Amniotic epithelial cell (primary cell): ENCODE measurements around the gene KERA.
"Not testable (repeated sequence)": the region's sequence is repeated elsewhere in the genome, so short reads cannot be mapped to it uniquely, and the experiment has no call there.

ENCODE experiments used
- DNase-seq: peaks from one replicate; pipeline ENCODE4 v3.0.0-alpha.2; 2010; ENCODE audit warnings: low read depth

The KERA gene, protein sequence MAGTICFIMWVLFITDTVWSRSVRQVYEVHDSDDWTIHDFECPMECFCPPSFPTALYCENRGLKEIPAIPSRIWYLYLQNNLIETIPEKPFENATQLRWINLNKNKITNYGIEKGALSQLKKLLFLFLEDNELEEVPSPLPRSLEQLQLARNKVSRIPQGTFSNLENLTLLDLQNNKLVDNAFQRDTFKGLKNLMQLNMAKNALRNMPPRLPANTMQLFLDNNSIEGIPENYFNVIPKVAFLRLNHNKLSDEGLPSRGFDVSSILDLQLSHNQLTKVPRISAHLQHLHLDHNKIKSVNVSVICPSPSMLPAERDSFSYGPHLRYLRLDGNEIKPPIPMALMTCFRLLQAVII

DNA sequence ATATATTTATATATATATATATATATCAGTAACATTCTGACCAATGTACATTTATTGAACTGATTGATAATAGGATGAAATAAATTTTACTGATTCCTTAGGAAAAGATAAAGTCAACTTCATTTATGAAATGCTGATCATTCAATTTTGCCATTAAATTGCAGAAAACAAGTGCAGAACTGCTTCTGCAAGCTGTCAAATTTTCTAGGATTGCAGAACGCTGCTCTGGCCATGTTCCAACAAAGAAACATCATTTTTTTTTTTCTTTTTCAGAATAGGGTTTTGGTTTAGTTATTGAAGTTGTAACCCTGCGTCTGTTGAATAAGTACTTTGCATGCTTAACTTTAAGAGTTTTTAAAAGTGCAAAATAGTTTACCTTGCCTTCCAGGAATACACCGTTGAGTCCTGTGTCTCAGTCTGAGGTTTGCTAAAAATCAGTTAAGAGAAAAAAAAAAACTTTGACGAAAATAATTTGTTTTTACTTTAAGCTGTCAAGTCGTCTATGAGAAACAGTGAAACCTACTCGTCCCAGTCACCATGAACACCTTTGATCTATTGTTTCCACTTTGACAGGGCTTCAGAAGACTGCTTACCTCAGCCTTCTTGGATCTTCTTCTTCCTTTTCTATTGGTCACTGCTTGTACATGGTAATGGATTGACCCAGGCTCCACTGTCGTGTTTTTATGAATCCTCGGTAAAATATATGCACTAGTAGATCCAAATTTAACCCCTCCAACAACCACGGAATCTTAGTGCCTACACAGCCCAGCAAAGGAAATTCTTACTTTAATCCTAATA, at the start of gene KERA:
TSS of gene KERA (minus strand) at position 657 of the 798 bp plus-strand sequence. CDS start 1,743 bp downstream, outside the sequence.
- no peak for DNase-seq

- no peak for DNase-seq
Observed at GRCh38 chr12:91106283-91106682, 48.5 kb upstream of the KERA start.

GRCh38 chr12:91105807-91106206, 48.0 kb upstream of the KERA start:
- peak; percentile 50 for DNase-seq

DNA sequence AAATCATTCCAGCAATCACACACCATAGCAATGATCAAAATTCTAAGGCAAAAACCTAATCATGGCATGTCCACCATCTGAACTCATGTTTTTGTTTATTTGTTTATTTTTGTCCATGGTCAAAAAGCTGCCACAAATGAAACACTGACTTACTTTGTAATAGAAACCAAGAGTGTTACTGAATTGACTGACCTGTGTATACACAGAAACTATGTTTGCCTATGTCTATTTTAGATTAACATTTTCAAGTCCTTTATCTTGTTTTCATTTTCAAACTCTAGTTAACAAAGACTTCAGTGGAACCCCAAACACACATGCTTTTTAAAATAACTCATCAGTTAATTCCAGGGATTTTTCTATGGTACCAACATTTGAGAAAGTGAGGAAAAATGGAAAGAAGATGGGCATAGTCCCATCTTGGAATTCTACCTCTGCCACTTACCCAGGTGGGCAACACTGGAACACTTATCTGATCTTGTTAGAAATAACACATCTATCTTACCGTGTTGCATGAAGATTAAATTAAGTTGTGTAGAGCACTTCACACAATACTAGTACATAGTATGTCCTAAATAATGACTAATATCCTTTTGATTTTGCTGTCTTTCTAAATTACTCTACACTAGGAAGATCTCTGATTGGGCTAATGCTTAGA, 47.1 kb upstream of the KERA start:
- DNase-seq: no peak

GRCh38 chr12:91103624-91104023, 45.8 kb upstream of the KERA start:
- no peak for DNase-seq

DNA sequence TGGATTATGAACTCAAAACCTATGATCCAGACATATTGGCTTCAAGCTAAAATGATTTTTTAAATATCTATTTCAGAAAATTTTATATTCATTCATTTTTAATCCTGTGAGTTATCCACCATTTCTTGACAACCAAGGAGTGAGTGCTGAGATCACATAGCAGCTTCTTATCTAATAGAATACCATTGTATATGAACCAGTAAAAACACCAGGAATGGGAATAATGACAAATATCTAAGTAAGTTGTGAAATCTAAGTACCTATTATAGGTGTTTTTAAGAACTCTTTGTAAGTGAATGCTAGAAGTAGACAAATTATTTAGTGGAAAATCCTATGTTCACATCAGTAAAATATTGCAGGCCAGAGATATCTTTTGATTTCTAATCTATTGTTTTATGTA, 45.3 kb upstream of the KERA start:
- DNase-seq: peak; percentile 45

DNA sequence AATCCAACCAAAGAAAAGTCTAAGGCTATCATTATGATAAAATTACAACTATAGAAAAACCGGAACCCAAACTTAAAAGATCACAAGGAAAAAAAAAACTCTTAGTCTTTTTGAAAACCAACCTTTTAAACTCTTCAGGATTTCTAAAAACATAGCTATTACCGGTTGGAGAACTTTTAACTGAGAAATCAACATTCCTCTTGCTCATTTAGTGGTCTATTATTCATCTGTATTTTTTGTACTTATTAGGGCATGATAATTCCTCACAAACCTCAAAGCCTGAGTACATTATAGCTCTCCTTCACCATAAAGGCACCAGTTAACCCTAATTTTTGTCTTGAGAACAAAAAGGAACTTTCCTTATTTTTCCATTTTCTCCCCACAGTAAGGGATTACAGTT, 43.1 kb upstream of the KERA start:
- DNase-seq: peak; percentile 76

DNA sequence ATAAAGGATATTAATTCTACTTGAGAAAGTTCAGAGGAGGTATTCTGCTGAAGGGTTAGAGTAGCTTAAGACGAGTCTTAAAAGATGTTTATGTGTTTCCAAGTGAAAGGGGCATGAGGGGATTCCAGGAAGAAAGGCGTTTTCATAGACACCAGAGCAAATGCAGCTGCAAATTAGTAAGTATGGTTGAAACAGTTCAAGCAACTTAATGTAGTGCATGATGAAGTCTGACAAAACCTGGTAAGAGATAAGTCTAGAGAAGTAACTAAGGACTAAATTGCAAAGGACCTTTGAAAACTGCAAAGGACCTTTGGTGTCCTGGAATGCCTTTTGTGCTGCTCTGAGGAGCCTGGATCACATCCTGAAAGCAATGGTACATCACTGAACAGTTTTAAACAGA, 42.0 kb upstream of the KERA start:
- DNase-seq: peak; percentile 42

- DNase-seq: no peak
Observed at GRCh38 chr12:91099341-91099740, 41.5 kb upstream of the KERA start.

DNA sequence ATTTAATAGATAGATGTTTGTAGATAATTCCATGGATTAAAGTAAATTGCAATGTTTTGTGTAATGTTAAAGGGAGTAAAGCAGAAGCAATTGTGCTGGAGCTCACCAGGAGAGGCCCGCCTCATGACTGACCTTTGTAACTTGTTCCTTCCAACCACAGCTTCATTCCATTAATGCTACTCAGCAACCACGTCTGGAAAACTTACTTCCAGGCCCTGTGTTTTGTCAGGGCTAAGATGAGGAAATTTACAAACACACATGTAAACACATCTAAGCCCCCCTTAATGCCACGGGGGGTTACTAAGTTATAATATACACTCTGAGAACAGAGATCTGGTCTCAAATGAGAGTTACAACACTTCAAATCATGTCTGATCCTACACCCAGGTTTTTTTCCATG, 41.1 kb upstream of the KERA start:
- peak; percentile 99 for DNase-seq

DNA sequence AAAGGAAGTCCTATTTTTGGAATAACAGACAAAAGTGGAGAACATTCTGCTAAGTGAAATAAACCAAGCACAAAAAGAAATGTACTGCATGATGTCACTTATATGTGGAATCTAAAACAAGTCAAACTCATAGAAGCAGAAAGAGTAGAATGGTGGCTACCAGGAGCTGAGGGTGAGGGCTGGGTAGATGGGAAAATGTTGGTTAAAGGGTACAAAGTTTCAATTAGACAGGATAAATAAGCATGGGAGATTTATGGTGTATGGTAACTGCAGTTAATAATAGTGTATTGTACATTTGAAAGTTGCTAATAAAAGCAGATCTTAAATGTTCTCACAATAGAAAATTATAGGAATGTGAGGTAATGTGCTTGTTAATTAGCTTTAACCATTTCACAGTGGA, 40.6 kb upstream of the KERA start:
- DNase-seq: no peak

GRCh38 chr12:91094957-91095356, 37.1 kb upstream of the KERA start:
- DNase-seq: no peak

- peak; percentile 32 for DNase-seq
Observed at GRCh38 chr12:91094032-91094662, 36.3 kb upstream of the KERA start.

DNA sequence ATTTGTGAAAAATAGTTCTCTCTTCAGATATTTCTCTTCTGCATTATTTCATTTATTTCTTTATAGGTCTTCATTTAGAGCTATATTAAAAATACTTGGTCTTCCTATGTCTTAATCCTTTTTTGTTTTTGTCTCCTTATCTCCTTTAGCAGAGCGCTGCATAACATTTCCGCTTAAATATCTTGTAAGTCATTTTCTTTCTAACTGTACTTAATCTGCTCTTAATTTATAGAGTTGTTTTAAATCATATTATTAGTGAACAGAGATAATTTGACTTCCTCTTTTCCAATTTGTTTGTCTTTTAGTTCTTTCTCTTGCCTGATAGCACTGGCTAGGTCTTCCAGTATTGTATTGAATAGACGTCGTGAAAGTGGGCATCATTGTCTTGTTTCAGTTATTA, 35.5 kb upstream of the KERA start:
- no peak for DNase-seq

GRCh38 chr12:91091916-91092715, 34.3 kb upstream of the KERA start:
- no peak for DNase-seq

DNA sequence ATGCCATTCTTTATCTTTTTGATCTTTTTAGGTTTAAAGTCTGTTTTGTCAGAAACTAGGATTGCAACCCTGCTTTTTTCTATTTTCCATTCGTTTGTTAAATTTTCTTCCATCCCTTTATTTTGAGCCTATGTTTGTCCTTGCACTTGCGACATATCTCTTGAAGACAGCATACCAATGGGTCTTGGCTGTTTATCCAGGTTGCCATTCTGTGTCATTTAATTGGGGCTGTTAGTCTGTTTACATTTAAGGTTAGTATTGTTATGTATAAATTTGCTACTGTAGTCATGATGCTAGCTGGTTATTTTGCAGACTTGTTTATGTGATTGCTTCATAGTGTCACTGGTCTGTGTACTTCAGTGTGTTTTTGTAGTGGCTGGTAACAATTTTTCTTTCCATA, 32.1 kb upstream of the KERA start:
- not testable (repeated sequence) for DNase-seq

DNA sequence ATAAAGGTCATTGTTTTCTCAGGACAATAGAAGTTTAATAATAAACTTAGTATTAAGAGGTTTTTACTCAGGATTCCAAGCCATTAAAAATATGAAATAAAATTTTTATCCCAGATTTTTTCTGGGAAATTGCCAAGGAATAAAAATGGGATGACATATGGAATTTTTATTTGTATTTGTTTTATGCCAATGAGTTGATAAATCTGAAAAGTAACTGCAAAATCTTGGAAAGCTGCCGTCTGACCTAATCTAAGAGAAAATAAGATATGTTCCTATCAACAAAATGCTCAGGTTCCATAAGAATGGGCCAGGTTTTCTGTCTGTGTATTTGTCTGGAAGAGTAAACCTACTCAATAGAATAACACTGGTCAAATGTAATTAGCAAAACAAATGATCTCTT, 22.2 kb upstream of the KERA start:
- no peak for DNase-seq

- no peak for DNase-seq
Observed at GRCh38 chr12:91078501-91078900, 20.7 kb upstream of the KERA start.

DNA sequence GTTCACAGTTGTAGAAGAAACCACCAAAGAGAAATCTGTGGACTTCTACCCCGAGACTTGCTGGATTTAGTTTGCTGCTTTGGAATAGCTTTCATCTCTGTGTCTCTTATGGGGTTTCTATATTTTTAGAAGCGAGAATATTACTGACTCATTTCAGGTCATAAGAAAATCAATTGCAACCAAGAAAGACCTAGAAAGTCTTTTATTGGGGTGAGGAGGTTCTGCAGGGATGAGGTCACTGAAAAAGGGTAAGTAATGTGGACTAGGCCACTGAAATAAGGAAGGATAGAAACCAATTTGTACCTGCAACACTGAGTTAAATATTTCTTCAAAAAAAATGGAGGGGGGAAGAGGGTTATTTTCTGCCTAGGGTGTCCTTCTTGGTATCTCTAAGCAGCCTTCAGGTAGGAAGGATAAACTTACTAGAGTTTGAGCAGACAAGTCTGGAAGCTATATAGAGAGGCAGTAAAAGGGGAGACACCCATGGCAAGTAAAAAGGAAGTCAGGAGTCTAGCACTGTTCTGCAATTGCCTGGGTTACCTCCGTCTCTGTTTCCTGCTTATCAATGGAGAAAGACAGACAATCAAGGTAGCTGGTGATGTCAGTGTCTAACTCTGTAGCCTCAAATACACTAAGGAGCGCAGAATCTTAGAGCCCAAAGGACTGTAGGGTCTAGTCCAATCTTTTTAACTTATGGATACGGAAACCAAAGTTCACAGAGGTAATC, 19.6 kb upstream of the KERA start:
- DNase-seq: no peak

DNA sequence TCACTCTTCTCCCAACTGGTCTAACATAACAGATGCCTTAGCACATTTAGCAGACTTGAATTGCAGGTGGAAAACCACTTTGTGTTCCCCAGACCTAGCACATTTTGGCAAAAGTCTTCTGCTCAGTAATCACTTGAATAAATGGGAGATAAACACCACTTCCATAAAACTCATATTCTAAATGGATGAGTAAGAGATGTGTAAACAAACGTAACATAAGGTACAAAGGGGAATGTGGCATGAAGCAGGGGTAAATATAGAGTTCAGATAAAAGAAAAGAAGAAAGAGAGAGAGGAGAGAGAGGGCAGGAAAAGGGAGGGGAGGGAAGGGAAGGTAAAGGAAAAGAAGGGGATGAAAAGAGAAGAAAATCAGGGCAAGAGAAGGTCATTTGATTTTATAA, 17.0 kb upstream of the KERA start:
- DNase-seq: no peak

DNA sequence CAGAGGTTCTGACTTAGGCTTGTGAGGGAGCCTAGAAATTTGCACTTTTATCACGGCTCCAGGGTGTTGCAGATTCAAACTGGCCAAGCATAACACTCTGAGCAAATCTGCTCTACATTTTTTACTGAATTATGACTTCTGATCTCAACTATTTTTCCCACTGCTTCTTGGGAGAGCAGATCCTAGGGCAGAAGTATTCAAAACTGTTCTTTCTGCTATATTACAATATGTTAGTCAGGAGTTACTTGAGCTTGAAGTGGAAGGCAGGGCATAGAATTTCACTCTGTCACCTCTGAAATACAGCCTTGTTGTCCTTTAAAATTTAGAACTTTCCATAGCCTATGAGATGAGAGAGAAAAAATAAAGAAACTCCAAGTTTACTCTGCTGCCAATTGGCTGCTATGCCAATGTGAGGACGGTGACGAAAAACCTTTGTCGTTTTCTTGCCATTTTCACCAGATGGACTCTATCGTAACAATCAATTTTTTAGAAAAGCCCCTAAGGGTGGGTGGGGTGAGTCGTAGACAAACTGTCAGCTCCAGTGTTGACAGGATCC, 16.4 kb upstream of the KERA start:
- no peak for DNase-seq
